Gastroesophageal sphincter (tissue), 3 donors: ENCODE results near the gene WDR83.

Experiments used
- CTCF ChIP-seq, 4 experiments: fragments of 200-600 bp in 2 of 4; fragments of 450-650 bp in 2 of 4; sonication (generic) in 1 of 4; IDR thresholded peaks; one replicate each; pipeline ENCODE4 v1.5.1; 2017 to 2019; ENCODE audit warnings: antibody characterized with exemption in 4 of 4, mild to moderate bottlenecking in 2 of 4, moderate library complexity in 2 of 4
- POLR2A ChIP-seq, 2 donors: fragments of 450-650 bp; IDR thresholded peaks; one replicate each; pipeline ENCODE4 v1.6.1; 2017; ENCODE audit warnings: antibody characterized with exemption in 2 of 2, mild to moderate bottlenecking in 2 of 2, moderate library complexity in 1 of 2

GRCh38 chr19:12617646-12618045, 49.0 kb upstream of the WDR83 start:
- TF ChIP-seq CTCF (IDR thresholded peaks at IDR 0.05) (no peak), POLR2A (IDR thresholded peaks at IDR 0.05) (no peak)
